CD14-positive monocyte (primary cell): ENCODE measurements around the gene SLC35B3. TPM values are rescaled to one million over a fixed set of nuclear protein-coding genes. Genes with fewer than 3 reads are reported as not detected.

Source experiments
- DNase-seq, 3 donors: peaks; one replicate each; pipeline ENCODE4 v3.0.0-alpha.2; 2011 to 2022
- H2AFZ ChIP-seq: 2 replicates; pipeline ENCODE4 v1.6.0; 2012; ENCODE audit warnings: mild to moderate bottlenecking, low read depth, low read length, inconsistent platforms; ENCODE audit not compliant: insufficient read depth, poor library complexity, severe bottlenecking
- H3K27ac ChIP-seq, 2 donors: 1 replicate in 1 of 2; 2 replicates in 1 of 2; pipeline ENCODE4 v1.5.1; 2012 to 2013; ENCODE audit warnings: low read length in 2 of 2, control low read depth in 1 of 2, inconsistent platforms in 1 of 2, low read depth in 1 of 2, mild to moderate bottlenecking in 1 of 2
- H3K27me3 ChIP-seq, 2 donors: one replicate each; pipeline versions ENCODE4 v1.6.0 to v1.6.1; 2011 to 2013; ENCODE audit warnings: low read length in 2 of 2; ENCODE audit not compliant: control insufficient read depth in 2 of 2, insufficient read depth in 2 of 2
- H3K36me3 ChIP-seq, 2 donors: replicated peaks in 1 of 2; 1 replicate in 1 of 2; 2 replicates in 1 of 2; pipeline versions ENCODE4 v1.5.1 to v1.6.1; 2012 to 2013; ENCODE audit warnings: low read length in 2 of 2, control low read depth in 1 of 2, inconsistent platforms in 1 of 2, mild to moderate bottlenecking in 1 of 2; ENCODE audit not compliant: insufficient read depth in 2 of 2, control insufficient read depth in 1 of 2
- H3K4me1 ChIP-seq, 2 donors: 1 replicate in 1 of 2; 2 replicates in 1 of 2; pipeline versions ENCODE4 v1.5.1 to v1.6.1; 2012 to 2013; ENCODE audit warnings: low read length in 2 of 2, control low read depth in 1 of 2, inconsistent platforms in 1 of 2, mild to moderate bottlenecking in 1 of 2, moderate library complexity in 1 of 2; ENCODE audit not compliant: insufficient read depth in 2 of 2, control insufficient read depth in 1 of 2
- H3K4me2 ChIP-seq: replicated peaks from 2 replicates; pipeline ENCODE3; 2012; ENCODE audit warnings: low read length, moderate library complexity, mild to moderate bottlenecking; ENCODE audit not compliant: poor library complexity, severe bottlenecking; ENCODE audit errors: extremely low read depth
- H3K4me3 ChIP-seq, 3 experiments: fragments of 200-600 bp in 1 of 3; sonication (generic) in 1 of 3; replicated peaks in 1 of 3; 1 replicate in 2 of 3; 2 replicates in 1 of 3; pipeline ENCODE4 v1.5.1; 2011 to 2013; ENCODE audit warnings: low read length in 3 of 3, mild to moderate bottlenecking in 3 of 3, control low read depth in 2 of 3, low read depth in 2 of 3, inconsistent platforms in 1 of 3, moderate library complexity in 1 of 3
- H3K79me2 ChIP-seq: 2 replicates; pipeline ENCODE4 v1.6.0; 2012; ENCODE audit warnings: mild to moderate bottlenecking, control low read depth, inconsistent platforms, low read length, moderate library complexity; ENCODE audit not compliant: insufficient read depth
- H3K9ac ChIP-seq: 2 replicates; pipeline ENCODE4 v1.6.0; 2017; ENCODE audit warnings: low read length, mild to moderate bottlenecking; ENCODE audit not compliant: insufficient read depth, poor library complexity, severe bottlenecking
- H3K9me3 ChIP-seq, 2 donors: replicated peaks in 1 of 2; 1 replicate in 1 of 2; 2 replicates in 1 of 2; pipeline versions ENCODE4 v1.5.1 to v1.6.1; 2012 to 2013; ENCODE audit warnings: low read length in 2 of 2, control low read depth in 1 of 2; ENCODE audit not compliant: control insufficient read depth in 1 of 2, insufficient read depth in 1 of 2
- H4K20me1 ChIP-seq: 2 replicates; pipeline ENCODE4 v1.6.0; 2012; ENCODE audit warnings: mild to moderate bottlenecking, low read length, control low read depth, moderate library complexity; ENCODE audit not compliant: insufficient read depth
- H3K27ac Mint-ChIP-seq, 7 donors: one replicate each; pipeline ENCODE4 v1.8.0; 2020; ENCODE audit warnings: mild to moderate bottlenecking in 7 of 7, mixed read lengths in 7 of 7, moderate library complexity in 6 of 7, inconsistent platforms in 2 of 7
- H3K27me3 Mint-ChIP-seq, 3 donors: one replicate each; pipeline ENCODE4 v1.8.0; 2021 to 2022; ENCODE audit warnings: low read depth in 3 of 3, mild to moderate bottlenecking in 3 of 3, mixed read lengths in 3 of 3, moderate library complexity in 3 of 3, inconsistent platforms in 1 of 3
- H3K36me3 Mint-ChIP-seq, 2 donors: one replicate each; pipeline ENCODE4 v1.8.0; 2020; ENCODE audit warnings: mixed read lengths in 2 of 2, inconsistent platforms in 1 of 2, mild to moderate bottlenecking in 1 of 2
- H3K4me1 Mint-ChIP-seq: one replicate; pipeline ENCODE4 v1.8.0; 2020; ENCODE audit warnings: mild to moderate bottlenecking, mixed read lengths
- H3K4me3 Mint-ChIP-seq, 2 donors: one replicate each; pipeline ENCODE4 v1.8.0; 2020; ENCODE audit warnings: mild to moderate bottlenecking in 2 of 2, mixed read lengths in 2 of 2, moderate library complexity in 1 of 2
- H3K9me3 Mint-ChIP-seq, 7 donors: one replicate each; pipeline ENCODE4 v1.8.0; 2020 to 2022; ENCODE audit warnings: mixed read lengths in 7 of 7, mild to moderate bottlenecking in 6 of 7, moderate library complexity in 6 of 7, inconsistent platforms in 2 of 7
- WGBS: methylation state at CpG from one replicate; pipeline ENCODE4 v1.1.5; 2013; ENCODE audit warnings: missing lambda C conversion rate; ENCODE audit not compliant: insufficient coverage; 5-methylcytosine and 5-hydroxymethylcytosine counted together
- intact Hi-C, 2 donors: fragments of 100-400 bp; cut with micrococcal nuclease; formaldehyde crosslinking; loops; one replicate each; pipeline versions ENCODE4 v1.15.0 to v1.15.1; 2023
- polyA plus RNA-seq, 3 donors: library from polyadenylated mRNA; depleted of rRNA in 1 of 3; unstranded in 2 of 3; stranded (reverse) in 1 of 3; fragments of 300-500 nt in 2 of 3; fragments of >200 nt in 1 of 3; fragmentation: Illumina TruSeq in 2 of 3; gene quantifications; 1 replicate in 2 of 3; 2 replicates in 1 of 3; pipeline ENCODE4 v1.2.3, GENCODE V29; 2012 to 2021
- TF ChIP-seq, protein P1 (sequence below): fragments of 200-600 bp; IDR thresholded peaks from one replicate; pipeline ENCODE4 v1.8.0; 2022; ENCODE audit warnings: antibody characterized with exemption, mild to moderate bottlenecking

Gene SLC35B3
- polyA plus RNA-seq, 3 donors, result 7.9 to 14.0 (median 9.3) TPM

DNA sequence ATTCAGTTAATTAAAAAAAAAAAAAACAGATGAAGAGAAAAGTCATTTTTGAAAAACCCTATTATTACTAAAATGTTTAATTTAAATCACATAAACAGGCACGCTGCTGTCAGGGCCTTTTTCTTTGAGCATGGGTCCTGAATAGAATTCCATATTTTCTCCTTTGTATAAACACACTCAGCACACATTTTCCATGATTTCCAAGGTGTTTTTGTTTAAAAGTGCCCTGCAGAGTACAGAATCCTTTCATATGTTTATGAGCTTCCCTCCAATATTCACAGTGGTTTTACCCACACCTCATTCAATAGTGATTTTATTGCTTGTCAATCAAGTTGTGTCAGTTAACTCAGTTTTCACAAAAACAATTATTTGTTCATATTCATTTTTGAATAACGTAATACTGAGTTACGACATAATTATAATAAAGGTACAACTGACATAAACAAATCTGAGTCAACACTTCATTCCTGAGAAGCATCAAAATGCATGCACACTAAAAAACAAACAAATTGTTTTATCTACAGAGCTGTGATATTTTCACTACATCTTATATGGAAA lies 15.2 kb downstream of the SLC35B3 start:
- Mint-ChIP-seq H3K36me3 (peaks cover 56 to 62% of the 10 kb centered on the region in 2 donors), H3K27ac (no peak overlapping the region), H3K27me3 (no peaks in the 10 kb centered on the region), H3K4me1 (no peaks in the 10 kb centered on the region), H3K4me3 (no peak overlapping the region), H3K9me3 (peaks cover 0 to 2% (median 0%) of the 10 kb centered on the region in 7 donors)
- Histone ChIP-seq H3K36me3 (peaks cover 55 to 89% of the 10 kb centered on the region in 2 donors), H3K27ac (no peak overlapping the region), H4K20me1 (no peaks in the 10 kb centered on the region), H3K9me3 (no peaks in the 10 kb centered on the region), H3K4me2 (no peak overlapping the region), H3K4me3 (no peak overlapping the region), H3K4me1 (no peaks in the 10 kb centered on the region), H2AFZ (no peak overlapping the region), H3K27me3 (no peaks in the 10 kb centered on the region), H3K9ac (no peak overlapping the region), H3K79me2 (no peaks in the 10 kb centered on the region)
- intact Hi-C loops, result no loop called here
- DNase-seq, result no peak
- TF ChIP-seq, protein P1, sequence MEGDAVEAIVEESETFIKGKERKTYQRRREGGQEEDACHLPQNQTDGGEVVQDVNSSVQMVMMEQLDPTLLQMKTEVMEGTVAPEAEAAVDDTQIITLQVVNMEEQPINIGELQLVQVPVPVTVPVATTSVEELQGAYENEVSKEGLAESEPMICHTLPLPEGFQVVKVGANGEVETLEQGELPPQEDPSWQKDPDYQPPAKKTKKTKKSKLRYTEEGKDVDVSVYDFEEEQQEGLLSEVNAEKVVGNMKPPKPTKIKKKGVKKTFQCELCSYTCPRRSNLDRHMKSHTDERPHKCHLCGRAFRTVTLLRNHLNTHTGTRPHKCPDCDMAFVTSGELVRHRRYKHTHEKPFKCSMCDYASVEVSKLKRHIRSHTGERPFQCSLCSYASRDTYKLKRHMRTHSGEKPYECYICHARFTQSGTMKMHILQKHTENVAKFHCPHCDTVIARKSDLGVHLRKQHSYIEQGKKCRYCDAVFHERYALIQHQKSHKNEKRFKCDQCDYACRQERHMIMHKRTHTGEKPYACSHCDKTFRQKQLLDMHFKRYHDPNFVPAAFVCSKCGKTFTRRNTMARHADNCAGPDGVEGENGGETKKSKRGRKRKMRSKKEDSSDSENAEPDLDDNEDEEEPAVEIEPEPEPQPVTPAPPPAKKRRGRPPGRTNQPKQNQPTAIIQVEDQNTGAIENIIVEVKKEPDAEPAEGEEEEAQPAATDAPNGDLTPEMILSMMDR, result no peak
- no CpG with 5 or more reads among the region's 3 CpGs for WGBS

DNA sequence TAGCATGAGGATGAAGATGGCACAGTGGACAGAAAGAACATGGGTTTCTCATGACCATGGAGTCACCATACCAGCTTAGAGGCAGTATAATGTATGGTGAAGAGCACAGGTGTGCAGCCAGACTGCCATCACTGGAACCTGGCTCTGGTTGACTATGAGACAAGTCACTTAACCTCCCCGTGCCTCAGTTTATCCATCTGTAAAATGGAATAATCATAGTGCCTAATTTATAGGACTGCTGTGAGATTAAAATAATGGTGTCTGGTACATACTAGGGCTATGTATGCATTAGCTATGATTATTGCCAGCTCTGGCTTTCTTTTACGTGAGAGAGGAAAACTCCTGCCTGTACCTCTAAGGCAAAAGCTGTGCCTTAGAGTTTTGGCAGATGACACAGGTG lies 19.4 kb downstream of the SLC35B3 start:
- peaks cover 80 to 97% of the 10 kb centered on the region in 2 donors for H3K36me3 ChIP-seq
- H4K20me1 ChIP-seq, result no peaks in the 10 kb centered on the region
- TF ChIP-seq, protein P1, result no peak
- no peak overlapping the region for H3K9ac ChIP-seq
- H3K4me2 ChIP-seq, result no peak overlapping the region
- Mint-ChIP-seq H3K36me3 (peaks cover 70 to 76% of the 10 kb centered on the region in 2 donors), H3K4me3 (no peak overlapping the region), H3K4me1 (no peaks in the 10 kb centered on the region), H3K9me3 (peaks cover 0 to under 1% (median 0%) of the 10 kb centered on the region in 7 donors), H3K27me3 (peaks cover 0 to 2% (median 0%) of the 10 kb centered on the region in 3 donors), H3K27ac (no peak overlapping the region)
- H3K9me3 ChIP-seq, result no peaks in the 10 kb centered on the region
- no peak for DNase-seq
- H3K27ac ChIP-seq, result no peak overlapping the region
- H3K27me3 ChIP-seq, result no peaks in the 10 kb centered on the region
- H2AFZ ChIP-seq, result no peak overlapping the region
- H3K4me1 ChIP-seq, result no peaks in the 10 kb centered on the region
- H3K79me2 ChIP-seq, result no peaks in the 10 kb centered on the region
- WGBS, result 100% methylated on average over 1 of the region's 2 CpGs
- intact Hi-C loops, result no loop called here
- no peak overlapping the region for H3K4me3 ChIP-seq
